GM23338 (cell line): Measurements from ENCODE around the gene INPPL1. TPM values are rescaled to one million over a fixed set of nuclear protein-coding genes. Genes with fewer than 3 reads are reported as not detected.

ENCODE experiments used
- ATAC-seq: fragments of 200-7000 bp; cut with Tn5 transposase; 3 replicates; pipeline ENCODE4 v1.9.1; 2020
- DNase-seq: peaks from one replicate; pipeline ENCODE4 v3.0.0-alpha.2; 2015; ENCODE audit warnings: low spot score
- H2AFZ ChIP-seq: fragments of 200-600 bp; sonication (generic); 2 replicates; pipeline ENCODE4 v1.8.0; 2016; ENCODE audit warnings: antibody characterized with exemption, mild to moderate bottlenecking, moderate library complexity
- H3F3A ChIP-seq: fragments of 200-600 bp; sonication (generic); replicated peaks from 2 replicates; pipeline ENCODE4 v1.8.0; 2017; ENCODE audit warnings: antibody characterized with exemption, mixed run types, low read depth
- H3K27ac ChIP-seq: fragments of 200-600 bp; sonication (generic); 2 replicates; pipeline ENCODE4 v1.6.1; 2016; ENCODE audit warnings: low read depth
- H3K27me3 ChIP-seq: fragments of 200-600 bp; sonication (generic); 2 replicates; pipeline ENCODE4 v1.8.0; 2016; ENCODE audit warnings: mild to moderate bottlenecking, mixed run types, moderate library complexity; ENCODE audit not compliant: insufficient read depth
- H3K36me3 ChIP-seq: fragments of 200-600 bp; sonication (generic); 2 replicates; pipeline ENCODE4 v1.8.0; 2016; ENCODE audit warnings: mild to moderate bottlenecking; ENCODE audit not compliant: insufficient read depth
- H3K4me1 ChIP-seq: fragments of 200-600 bp; sonication (generic); 2 replicates; pipeline ENCODE4 v1.8.0; 2016; ENCODE audit warnings: mild to moderate bottlenecking, moderate library complexity; ENCODE audit not compliant: insufficient read depth
- H3K4me2 ChIP-seq: fragments of 200-600 bp; sonication (generic); 2 replicates; pipeline ENCODE4 v1.7.1; 2017; ENCODE audit warnings: mixed run types
- H3K4me3 ChIP-seq: fragments of 200-600 bp; sonication (generic); 2 replicates; pipeline ENCODE4 v1.6.1; 2016; ENCODE audit warnings: mixed run types
- H3K79me2 ChIP-seq: fragments of 200-600 bp; sonication (generic); replicated peaks from 2 replicates; pipeline ENCODE4 v1.8.0; 2017; ENCODE audit warnings: mild to moderate bottlenecking; ENCODE audit not compliant: insufficient read depth
- H3K9me2 ChIP-seq: fragments of 200-600 bp; sonication (generic); 2 replicates; pipeline ENCODE4 v1.8.0; 2017; ENCODE audit not compliant: insufficient read depth
- H4K20me1 ChIP-seq: fragments of 200-600 bp; sonication (generic); replicated peaks from 2 replicates; pipeline ENCODE4 v1.8.0; 2017; ENCODE audit warnings: mild to moderate bottlenecking; ENCODE audit not compliant: insufficient read depth
- H3K27ac Mint-ChIP-seq: 2 replicates; pipeline ENCODE4 v1.8.0; 2020; ENCODE audit warnings: inconsistent platforms, mild to moderate bottlenecking, moderate library complexity, mixed read lengths
- H3K27me3 Mint-ChIP-seq: 3 replicates; pipeline ENCODE4 v1.8.0; 2022; ENCODE audit warnings: low read depth, mild to moderate bottlenecking, moderate library complexity, mixed read lengths, inconsistent platforms; ENCODE audit not compliant: insufficient read depth, poor library complexity
- H3K36me3 Mint-ChIP-seq: 3 replicates; pipeline ENCODE4 v1.8.0; 2021; ENCODE audit warnings: low read depth, mild to moderate bottlenecking, inconsistent platforms, moderate library complexity, mixed read lengths
- H3K4me1 Mint-ChIP-seq: 3 replicates; pipeline ENCODE4 v1.8.0; 2020; ENCODE audit warnings: mild to moderate bottlenecking, inconsistent platforms, mixed read lengths
- H3K4me3 Mint-ChIP-seq: 3 replicates; pipeline ENCODE4 v1.8.0; 2021; ENCODE audit warnings: moderate library complexity, mild to moderate bottlenecking, inconsistent platforms, mixed read lengths
- H3K9me3 Mint-ChIP-seq: 3 replicates; pipeline ENCODE4 v1.8.0; 2020; ENCODE audit warnings: moderate library complexity, mild to moderate bottlenecking, inconsistent platforms, mixed read lengths
- CREB1 ChIP-seq: fragments of 250-450 bp; sonication (Bioruptor Pico); IDR thresholded peaks from 2 replicates; pipeline ENCODE4 v1.5.0; 2020; ENCODE audit warnings: low read depth, mild to moderate bottlenecking, moderate library complexity
- EZH2 ChIP-seq: fragments of 200-600 bp; sonication (generic); IDR thresholded peaks from one replicate; pipeline ENCODE4 v1.8.0; 2017; ENCODE audit warnings: antibody characterized with exemption, mild to moderate bottlenecking, low read depth; ENCODE audit not compliant: unreplicated experiment
- EZH2phosphoT487 ChIP-seq: fragments of 200-600 bp; sonication (generic); IDR thresholded peaks from one replicate; pipeline ENCODE4 v1.8.1; 2018; ENCODE audit warnings: antibody characterized with exemption; ENCODE audit not compliant: unreplicated experiment
- JUNB ChIP-seq: IDR thresholded peaks from one replicate; pipeline ENCODE4 v1.6.1; 2016; ENCODE audit warnings: antibody characterized with exemption; ENCODE audit not compliant: unreplicated experiment
- NANOG ChIP-seq: IDR thresholded peaks from 2 replicates; pipeline ENCODE4 v1.6.1; 2016; ENCODE audit warnings: antibody characterized with exemption, borderline replicate concordance
- POLR2AphosphoS5 ChIP-seq: IDR thresholded peaks from 2 replicates; pipeline ENCODE4 v1.6.1; 2016; ENCODE audit warnings: antibody characterized with exemption, low read depth
- STAT1 ChIP-seq: IDR thresholded peaks from one replicate; pipeline ENCODE4 v1.6.1; 2016; ENCODE audit warnings: antibody characterized with exemption; ENCODE audit not compliant: unreplicated experiment
- ZNF114 ChIP-seq: fragments of 250-450 bp; sonication (Bioruptor Pico); IDR thresholded peaks from 2 replicates; pipeline ENCODE4 v1.5.0; 2020; ENCODE audit warnings: mild to moderate bottlenecking, moderate library complexity
- ZNF331 ChIP-seq: fragments of 250-450 bp; sonication (Bioruptor Pico); IDR thresholded peaks from 2 replicates; pipeline ENCODE4 v1.5.0; 2020; ENCODE audit warnings: low read depth, mild to moderate bottlenecking, moderate library complexity
- polyA plus RNA-seq: library from polyadenylated mRNA; unstranded; fragments of >200 nt; fragmentation: Nextera tagmentation; extraction: Ambion mirVana; gene quantifications from 2 replicates; pipeline ENCODE4 v1.2.1, GENCODE V29; 2016
- total RNA-seq: library from RNA; depleted of rRNA; stranded (reverse); fragments of >200 nt; shearing (Covaris generic); gene quantifications from 2 replicates; pipeline ENCODE4 v1.2.3, GENCODE V29; 2014
- TF ChIP-seq, protein P1 (sequence below): IDR thresholded peaks from one replicate; pipeline ENCODE4 v1.6.1; 2018; ENCODE audit warnings: antibody characterized with exemption; ENCODE audit not compliant: unreplicated experiment
- TF ChIP-seq, protein P2 (sequence below): IDR thresholded peaks from 2 replicates; pipeline ENCODE4 v1.6.1; 2016; ENCODE audit warnings: antibody characterized with exemption
- TF ChIP-seq, protein P3 (sequence below), 2 experiments: fragments of 200-600 bp in 1 of 2; sonication (generic) in 1 of 2; conservative IDR thresholded peaks; 2 replicates each; pipeline versions ENCODE4 v1.5.1 to v1.6.1; 2016 to 2017; ENCODE audit warnings: antibody characterized with exemption in 2 of 2, low read depth in 2 of 2, mild to moderate bottlenecking in 2 of 2, moderate library complexity in 1 of 2
- TF ChIP-seq, protein P4 (sequence below): fragments of 250-450 bp; sonication (Bioruptor Pico); IDR thresholded peaks from 2 replicates; pipeline ENCODE4 v1.5.0; 2020; ENCODE audit warnings: mild to moderate bottlenecking, moderate library complexity

Gene INPPL1
- total and polyA plus RNA-seq, 2 experiments from 2014 or later: 21.5 to 54.7 TPM

DNA sequence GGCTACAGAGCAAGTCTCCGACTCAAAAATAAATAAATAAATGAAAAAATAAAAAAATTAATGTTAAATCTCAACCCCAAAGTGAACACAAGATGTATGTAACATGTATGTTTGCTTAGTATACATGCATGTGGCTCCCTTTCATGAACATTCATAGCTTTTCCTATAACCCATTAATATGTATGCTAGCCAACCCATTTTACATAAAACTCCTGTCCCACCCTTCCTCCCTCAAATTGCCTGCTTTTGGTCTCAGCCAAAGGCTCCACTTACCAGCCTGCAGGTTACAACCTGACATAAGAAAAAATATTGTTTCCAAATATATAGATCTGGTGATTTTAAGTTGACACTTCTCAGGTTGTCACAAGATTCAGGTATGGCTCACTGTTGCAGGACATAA, 36.3 kb upstream of the INPPL1 start:
- Histone ChIP-seq H3K27me3 (no peaks in the 10 kb centered on the region), H3K4me2 (no peak overlapping the region), H3K79me2 (no peaks in the 10 kb centered on the region), H3K4me1 (peaks cover 6% of the 10 kb centered on the region; the same call in 1 of the 2 replicates), H3K27ac (no peak overlapping the region), H4K20me1 (no peaks in the 10 kb centered on the region), H3F3A (no peaks in the 10 kb centered on the region), H3K4me3 (no peak overlapping the region), H2AFZ (no peak overlapping the region), H3K36me3 (no peaks in the 10 kb centered on the region), H3K9me2 (no peaks in the 10 kb centered on the region)
- H3K4me1 Mint-ChIP-seq: peaks cover 13% of the 10 kb centered on the region
- H3K27me3 Mint-ChIP-seq: peaks cover 8% of the 10 kb centered on the region
- no peak for TF ChIP-seq ZNF114
- TF ChIP-seq, protein P1, sequence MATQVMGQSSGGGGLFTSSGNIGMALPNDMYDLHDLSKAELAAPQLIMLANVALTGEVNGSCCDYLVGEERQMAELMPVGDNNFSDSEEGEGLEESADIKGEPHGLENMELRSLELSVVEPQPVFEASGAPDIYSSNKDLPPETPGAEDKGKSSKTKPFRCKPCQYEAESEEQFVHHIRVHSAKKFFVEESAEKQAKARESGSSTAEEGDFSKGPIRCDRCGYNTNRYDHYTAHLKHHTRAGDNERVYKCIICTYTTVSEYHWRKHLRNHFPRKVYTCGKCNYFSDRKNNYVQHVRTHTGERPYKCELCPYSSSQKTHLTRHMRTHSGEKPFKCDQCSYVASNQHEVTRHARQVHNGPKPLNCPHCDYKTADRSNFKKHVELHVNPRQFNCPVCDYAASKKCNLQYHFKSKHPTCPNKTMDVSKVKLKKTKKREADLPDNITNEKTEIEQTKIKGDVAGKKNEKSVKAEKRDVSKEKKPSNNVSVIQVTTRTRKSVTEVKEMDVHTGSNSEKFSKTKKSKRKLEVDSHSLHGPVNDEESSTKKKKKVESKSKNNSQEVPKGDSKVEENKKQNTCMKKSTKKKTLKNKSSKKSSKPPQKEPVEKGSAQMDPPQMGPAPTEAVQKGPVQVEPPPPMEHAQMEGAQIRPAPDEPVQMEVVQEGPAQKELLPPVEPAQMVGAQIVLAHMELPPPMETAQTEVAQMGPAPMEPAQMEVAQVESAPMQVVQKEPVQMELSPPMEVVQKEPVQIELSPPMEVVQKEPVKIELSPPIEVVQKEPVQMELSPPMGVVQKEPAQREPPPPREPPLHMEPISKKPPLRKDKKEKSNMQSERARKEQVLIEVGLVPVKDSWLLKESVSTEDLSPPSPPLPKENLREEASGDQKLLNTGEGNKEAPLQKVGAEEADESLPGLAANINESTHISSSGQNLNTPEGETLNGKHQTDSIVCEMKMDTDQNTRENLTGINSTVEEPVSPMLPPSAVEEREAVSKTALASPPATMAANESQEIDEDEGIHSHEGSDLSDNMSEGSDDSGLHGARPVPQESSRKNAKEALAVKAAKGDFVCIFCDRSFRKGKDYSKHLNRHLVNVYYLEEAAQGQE: no peak
- no peak for TF ChIP-seq STAT1
- TF ChIP-seq, protein P2, sequence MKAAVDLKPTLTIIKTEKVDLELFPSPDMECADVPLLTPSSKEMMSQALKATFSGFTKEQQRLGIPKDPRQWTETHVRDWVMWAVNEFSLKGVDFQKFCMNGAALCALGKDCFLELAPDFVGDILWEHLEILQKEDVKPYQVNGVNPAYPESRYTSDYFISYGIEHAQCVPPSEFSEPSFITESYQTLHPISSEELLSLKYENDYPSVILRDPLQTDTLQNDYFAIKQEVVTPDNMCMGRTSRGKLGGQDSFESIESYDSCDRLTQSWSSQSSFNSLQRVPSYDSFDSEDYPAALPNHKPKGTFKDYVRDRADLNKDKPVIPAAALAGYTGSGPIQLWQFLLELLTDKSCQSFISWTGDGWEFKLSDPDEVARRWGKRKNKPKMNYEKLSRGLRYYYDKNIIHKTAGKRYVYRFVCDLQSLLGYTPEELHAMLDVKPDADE: no peak
- TF ChIP-seq ZNF331 (CRISPR knock-in tag): no peak
- TF ChIP-seq, protein P3, sequence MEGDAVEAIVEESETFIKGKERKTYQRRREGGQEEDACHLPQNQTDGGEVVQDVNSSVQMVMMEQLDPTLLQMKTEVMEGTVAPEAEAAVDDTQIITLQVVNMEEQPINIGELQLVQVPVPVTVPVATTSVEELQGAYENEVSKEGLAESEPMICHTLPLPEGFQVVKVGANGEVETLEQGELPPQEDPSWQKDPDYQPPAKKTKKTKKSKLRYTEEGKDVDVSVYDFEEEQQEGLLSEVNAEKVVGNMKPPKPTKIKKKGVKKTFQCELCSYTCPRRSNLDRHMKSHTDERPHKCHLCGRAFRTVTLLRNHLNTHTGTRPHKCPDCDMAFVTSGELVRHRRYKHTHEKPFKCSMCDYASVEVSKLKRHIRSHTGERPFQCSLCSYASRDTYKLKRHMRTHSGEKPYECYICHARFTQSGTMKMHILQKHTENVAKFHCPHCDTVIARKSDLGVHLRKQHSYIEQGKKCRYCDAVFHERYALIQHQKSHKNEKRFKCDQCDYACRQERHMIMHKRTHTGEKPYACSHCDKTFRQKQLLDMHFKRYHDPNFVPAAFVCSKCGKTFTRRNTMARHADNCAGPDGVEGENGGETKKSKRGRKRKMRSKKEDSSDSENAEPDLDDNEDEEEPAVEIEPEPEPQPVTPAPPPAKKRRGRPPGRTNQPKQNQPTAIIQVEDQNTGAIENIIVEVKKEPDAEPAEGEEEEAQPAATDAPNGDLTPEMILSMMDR (conservative IDR thresholded peaks at IDR 0.05; ENCODE audit: low read depth in 2 of 2): no peak
- TF ChIP-seq, protein P4, sequence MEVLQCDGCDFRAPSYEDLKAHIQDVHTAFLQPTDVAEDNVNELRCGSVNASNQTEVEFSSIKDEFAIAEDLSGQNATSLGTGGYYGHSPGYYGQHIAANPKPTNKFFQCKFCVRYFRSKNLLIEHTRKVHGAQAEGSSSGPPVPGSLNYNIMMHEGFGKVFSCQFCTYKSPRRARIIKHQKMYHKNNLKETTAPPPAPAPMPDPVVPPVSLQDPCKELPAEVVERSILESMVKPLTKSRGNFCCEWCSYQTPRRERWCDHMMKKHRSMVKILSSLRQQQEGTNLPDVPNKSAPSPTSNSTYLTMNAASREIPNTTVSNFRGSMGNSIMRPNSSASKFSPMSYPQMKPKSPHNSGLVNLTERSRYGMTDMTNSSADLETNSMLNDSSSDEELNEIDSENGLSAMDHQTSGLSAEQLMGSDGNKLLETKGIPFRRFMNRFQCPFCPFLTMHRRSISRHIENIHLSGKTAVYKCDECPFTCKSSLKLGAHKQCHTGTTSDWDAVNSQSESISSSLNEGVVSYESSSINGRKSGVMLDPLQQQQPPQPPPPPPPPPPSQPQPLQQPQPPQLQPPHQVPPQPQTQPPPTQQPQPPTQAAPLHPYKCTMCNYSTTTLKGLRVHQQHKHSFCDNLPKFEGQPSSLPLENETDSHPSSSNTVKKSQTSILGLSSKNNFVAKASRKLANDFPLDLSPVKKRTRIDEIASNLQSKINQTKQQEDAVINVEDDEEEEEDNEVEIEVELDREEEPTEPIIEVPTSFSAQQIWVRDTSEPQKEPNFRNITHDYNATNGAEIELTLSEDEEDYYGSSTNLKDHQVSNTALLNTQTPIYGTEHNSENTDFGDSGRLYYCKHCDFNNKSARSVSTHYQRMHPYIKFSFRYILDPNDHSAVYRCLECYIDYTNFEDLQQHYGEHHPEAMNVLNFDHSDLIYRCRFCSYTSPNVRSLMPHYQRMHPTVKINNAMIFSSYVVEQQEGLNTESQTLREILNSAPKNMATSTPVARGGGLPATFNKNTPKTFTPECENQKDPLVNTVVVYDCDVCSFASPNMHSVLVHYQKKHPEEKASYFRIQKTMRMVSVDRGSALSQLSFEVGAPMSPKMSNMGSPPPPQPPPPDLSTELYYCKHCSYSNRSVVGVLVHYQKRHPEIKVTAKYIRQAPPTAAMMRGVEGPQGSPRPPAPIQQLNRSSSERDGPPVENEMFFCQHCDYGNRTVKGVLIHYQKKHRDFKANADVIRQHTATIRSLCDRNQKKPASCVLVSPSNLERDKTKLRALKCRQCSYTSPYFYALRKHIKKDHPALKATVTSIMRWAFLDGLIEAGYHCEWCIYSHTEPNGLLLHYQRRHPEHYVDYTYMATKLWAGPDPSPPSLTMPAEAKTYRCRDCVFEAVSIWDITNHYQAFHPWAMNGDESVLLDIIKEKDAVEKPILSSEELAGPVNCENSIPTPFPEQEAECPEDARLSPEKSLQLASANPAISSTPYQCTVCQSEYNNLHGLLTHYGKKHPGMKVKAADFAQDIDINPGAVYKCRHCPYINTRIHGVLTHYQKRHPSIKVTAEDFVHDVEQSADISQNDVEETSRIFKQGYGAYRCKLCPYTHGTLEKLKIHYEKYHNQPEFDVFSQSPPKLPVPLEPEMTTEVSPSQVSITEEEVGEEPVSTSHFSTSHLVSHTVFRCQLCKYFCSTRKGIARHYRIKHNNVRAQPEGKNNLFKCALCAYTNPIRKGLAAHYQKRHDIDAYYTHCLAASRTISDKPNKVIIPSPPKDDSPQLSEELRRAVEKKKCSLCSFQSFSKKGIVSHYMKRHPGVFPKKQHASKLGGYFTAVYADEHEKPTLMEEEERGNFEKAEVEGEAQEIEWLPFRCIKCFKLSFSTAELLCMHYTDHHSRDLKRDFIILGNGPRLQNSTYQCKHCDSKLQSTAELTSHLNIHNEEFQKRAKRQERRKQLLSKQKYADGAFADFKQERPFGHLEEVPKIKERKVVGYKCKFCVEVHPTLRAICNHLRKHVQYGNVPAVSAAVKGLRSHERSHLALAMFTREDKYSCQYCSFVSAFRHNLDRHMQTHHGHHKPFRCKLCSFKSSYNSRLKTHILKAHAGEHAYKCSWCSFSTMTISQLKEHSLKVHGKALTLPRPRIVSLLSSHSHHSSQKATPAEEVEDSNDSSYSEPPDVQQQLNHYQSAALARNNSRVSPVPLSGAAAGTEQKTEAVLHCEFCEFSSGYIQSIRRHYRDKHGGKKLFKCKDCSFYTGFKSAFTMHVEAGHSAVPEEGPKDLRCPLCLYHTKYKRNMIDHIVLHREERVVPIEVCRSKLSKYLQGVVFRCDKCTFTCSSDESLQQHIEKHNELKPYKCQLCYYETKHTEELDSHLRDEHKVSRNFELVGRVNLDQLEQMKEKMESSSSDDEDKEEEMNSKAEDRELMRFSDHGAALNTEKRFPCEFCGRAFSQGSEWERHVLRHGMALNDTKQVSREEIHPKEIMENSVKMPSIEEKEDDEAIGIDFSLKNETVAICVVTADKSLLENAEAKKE (CRISPR knock-in tag): no peak
- no peak for TF ChIP-seq JUNB
- TF ChIP-seq CREB1 (CRISPR knock-in tag): no peak
- TF ChIP-seq POLR2AphosphoS5: no peak
- TF ChIP-seq EZH2phosphoT487: no peak
- no peak for TF ChIP-seq EZH2
- no peak for TF ChIP-seq NANOG
- no peak overlapping the region for H3K27ac Mint-ChIP-seq
- no peak overlapping the region for H3K4me3 Mint-ChIP-seq
- ATAC-seq (no peak), DNase-seq (no peak)
- H3K9me3 Mint-ChIP-seq: no peaks in the 10 kb centered on the region
- no peaks in the 10 kb centered on the region for H3K36me3 Mint-ChIP-seq
